Uterus (tissue), 2 donors: ENCODE data around the gene CHD5.

Experiments
- CTCF ChIP-seq, 4 experiments: fragments of 200-600 bp in 2 of 4; fragments of 450-650 bp in 2 of 4; sonication (generic) in 2 of 4; IDR thresholded peaks; one replicate each; pipeline ENCODE4 v1.5.1; 2016 to 2019; ENCODE audit warnings: antibody characterized with exemption in 4 of 4, mild to moderate bottlenecking in 2 of 4, moderate library complexity in 1 of 4
- POLR2A ChIP-seq, 2 donors: fragments of 450-650 bp; IDR thresholded peaks; one replicate each; pipeline ENCODE4 v1.6.1; 2016; ENCODE audit warnings: antibody characterized with exemption in 2 of 2, mild to moderate bottlenecking in 1 of 2, moderate library complexity in 1 of 2

GRCh38 chr1:6088956-6089355 lies 91.2 kb downstream of the CHD5 start:
- no peak for TF ChIP-seq CTCF (IDR thresholded peaks at IDR 0.05)
- no peak for TF ChIP-seq POLR2A (IDR thresholded peaks at IDR 0.05)
